ENCODE results near the gene LCK. TPM values are rescaled to one million over a fixed set of nuclear protein-coding genes. Genes with fewer than 3 reads are reported as not detected.
A peak's percentile ranks its signal among the peaks of the same experiment; 100 is the strongest.

The LCK gene
- polyA plus RNA-seq, 1 experiment: 0.11 TPM

DNA sequence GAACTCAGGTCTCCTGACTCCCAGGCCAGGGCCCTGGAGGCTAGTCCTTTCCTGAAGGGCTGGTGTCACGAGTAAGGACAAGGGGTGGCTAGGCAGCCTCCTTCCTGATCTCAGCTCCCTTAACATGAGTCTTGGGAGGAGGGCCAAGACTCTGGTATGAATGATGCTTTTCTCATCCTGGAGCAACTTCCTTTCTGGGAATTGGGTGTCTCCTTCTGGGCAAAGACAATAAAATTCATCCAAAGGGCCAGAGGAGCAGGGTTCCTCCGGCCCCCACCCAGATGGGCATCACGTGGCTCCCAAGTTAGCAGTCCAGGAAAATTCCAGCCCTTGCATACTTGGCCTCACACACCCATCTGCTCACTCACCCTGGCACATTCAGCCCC is 4.2 kb upstream of the LCK start, which contains the start of gene FAM167B:
Gene FAM167B, plus strand, starts transcription at position 335 of the 386 bp plus-strand sequence. CDS start 200 bp downstream, outside the sequence.
- TF ChIP-seq CTCF (IDR thresholded peaks at IDR 0.05; ENCODE audit: insufficient read depth, low read depth, low read length): no peak
- Histone ChIP-seq H3K27me3 (ENCODE audit: control insufficient read depth, insufficient read depth, low read length) (no peaks in the 10 kb centered on the region), H3K4me3 (ENCODE audit: low read depth, low read length) (no peak within 1 kb of the TSS), H3K36me3 (ENCODE audit: control insufficient read depth, insufficient read depth, low read length) (no peaks in the 10 kb centered on the region)
- CTCF ChIA-PET: interaction anchor here (0.6 to 3.9 kb wide), 7 partner anchors 11 to 106 kb away, joined by 3 to 35 read pairs (median 3); no protein-coding TSS in a partner anchor
- DNase-seq (ENCODE audit: low read depth): peak; percentile 84
- POLR2A ChIA-PET: interaction anchor here (0.8 kb wide), 1 partner anchor 31 kb away, joined by 6 read pairs; no protein-coding TSS in a partner anchor

- Histone ChIP-seq H3K4me3 (ENCODE audit: low read depth, low read length) (no peak overlapping the region), H3K27me3 (ENCODE audit: control insufficient read depth, insufficient read depth, low read length) (no peaks in the 10 kb centered on the region), H3K36me3 (ENCODE audit: control insufficient read depth, insufficient read depth, low read length) (no peaks in the 10 kb centered on the region)
- DNase-seq (ENCODE audit: low read depth): no peak
- no peak for TF ChIP-seq CTCF (IDR thresholded peaks at IDR 0.05; ENCODE audit: insufficient read depth, low read depth, low read length)
- CTCF ChIA-PET: interaction anchor here (0.6 to 3.9 kb wide), 14 partner anchors 8 to 97 kb away, joined by 3 to 35 read pairs (median 3); no protein-coding TSS in a partner anchor
- POLR2A ChIA-PET: interaction anchor here (0.6 kb wide), 1 partner anchor 23 kb away, joined by 3 read pairs; no protein-coding TSS in a partner anchor
These were observed 3.6 kb upstream of the LCK start for GRCh38 chr1:32247452-32247851.

DNA sequence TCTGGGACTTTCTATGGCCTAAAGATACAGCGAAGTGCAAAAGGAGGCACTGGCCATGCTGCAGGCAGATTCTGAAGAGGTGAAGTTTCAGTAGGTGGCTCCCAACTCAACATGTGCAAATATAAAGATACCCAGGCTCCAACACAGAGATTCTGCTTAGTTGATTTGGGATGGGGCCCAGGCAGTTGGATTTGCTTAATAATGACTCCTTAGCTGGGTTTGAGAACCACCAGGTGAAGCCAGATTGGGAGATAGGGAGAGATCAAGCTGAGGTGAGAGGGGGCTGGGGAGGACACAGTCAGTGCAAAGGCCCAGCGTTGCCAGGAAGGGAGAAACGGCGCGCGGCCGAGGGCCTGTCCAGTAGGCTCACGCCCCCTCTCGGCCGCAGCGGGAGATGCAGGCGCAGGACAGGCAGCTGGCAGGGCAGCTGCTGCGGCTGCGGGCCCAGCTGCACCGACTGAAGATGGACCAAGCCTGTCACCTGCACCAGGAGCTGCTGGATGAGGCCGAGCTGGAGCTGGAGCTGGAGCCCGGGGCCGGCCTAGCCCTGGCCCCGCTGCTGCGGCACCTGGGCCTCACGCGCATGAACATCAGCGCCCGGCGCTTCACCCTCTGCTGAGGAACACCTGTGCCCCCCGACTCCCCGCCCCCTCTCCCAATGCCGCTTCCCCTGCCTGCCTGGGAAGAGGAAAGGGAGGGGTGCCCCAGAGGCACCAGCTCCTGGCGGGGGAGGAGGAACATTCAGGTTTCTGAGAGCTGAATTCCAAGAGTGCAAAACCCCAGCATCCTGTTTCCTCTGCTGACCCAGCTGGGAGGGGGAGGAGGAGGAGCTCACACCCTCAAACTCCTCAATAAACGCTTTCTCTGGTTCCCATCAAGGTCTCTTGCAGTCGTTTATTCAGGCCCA is 2.8 kb upstream of the LCK start:
- Histone ChIP-seq H3K36me3 (ENCODE audit: control insufficient read depth, insufficient read depth, low read length) (no peaks in the 10 kb centered on the region), H3K27me3 (ENCODE audit: control insufficient read depth, insufficient read depth, low read length) (no peaks in the 10 kb centered on the region), H3K4me3 (ENCODE audit: low read depth, low read length) (no peak overlapping the region)
- TF ChIP-seq CTCF (IDR thresholded peaks at IDR 0.05; ENCODE audit: insufficient read depth, low read depth, low read length): peak; percentile 90
- DNase-seq (ENCODE audit: low read depth): no peak
- ChIA-PET CTCF (interaction anchor here (0.7 to 3.9 kb wide), 20 partner anchors 9 to 153 kb away, joined by 3 to 35 read pairs (median 3); partner anchors contain the start of genes EIF3I and TMEM234), POLR2A (interaction anchor here (0.6 to 0.9 kb wide), 3 partner anchors 23 to 537 kb away, joined by 3 to 4 read pairs (median 3); partner anchors contain the start of gene MARCKSL1)

GRCh38 chr1:32249831-32250525 is 1.1 kb upstream of the LCK start:
- DNase-seq (ENCODE audit: low read depth): no peak
- POLR2A ChIA-PET: no interaction called here

More at GRCh38 chr1:32249831-32250525, 1.1 kb upstream of the LCK start:
- H3K36me3 ChIP-seq (ENCODE audit: control insufficient read depth, insufficient read depth, low read length): no peaks in the 10 kb centered on the region
- H3K27me3 ChIP-seq (ENCODE audit: control insufficient read depth, insufficient read depth, low read length): no peaks in the 10 kb centered on the region
- TF ChIP-seq CTCF (IDR thresholded peaks at IDR 0.05; ENCODE audit: insufficient read depth, low read depth, low read length): no peak
- no peak overlapping the region for H3K4me3 ChIP-seq (ENCODE audit: low read depth, low read length)
- CTCF ChIA-PET: interaction anchor here (0.7 to 3.0 kb wide), 4 partner anchors 11 to 38 kb away, joined by 4 to 22 read pairs (median 6); no protein-coding TSS in a partner anchor

Data from BJ (cell line).